HepG2 (cell line): ENCODE measurements around the gene JPH4. TPM values are rescaled to one million over a fixed set of nuclear protein-coding genes. Genes with fewer than 3 reads are reported as not detected.

Source experiments
- ATF1 ChIP-seq: IDR thresholded peaks from 2 replicates; pipeline ENCODE4 v1.6.1; 2016; ENCODE audit warnings: mild to moderate bottlenecking, control low read depth
- DRAP1 ChIP-seq: IDR thresholded peaks from 2 replicates; pipeline ENCODE4 v1.6.1; 2016; ENCODE audit warnings: missing genetic modification reagents, missing compliant biosample characterization
- ETV6 ChIP-seq: sonication (generic); formaldehyde crosslinking; conservative IDR thresholded peaks from 2 replicates; pipeline ENCODE4 v1.4.0; 2020; ENCODE audit warnings: missing genetic modification reagents
- GATAD2A ChIP-seq: IDR thresholded peaks from 2 replicates; pipeline ENCODE4 v1.6.1; 2016
- GLMP ChIP-seq: sonication (generic); formaldehyde crosslinking; IDR thresholded peaks from 2 replicates; pipeline ENCODE4 v1.9.0; 2021; ENCODE audit warnings: missing genetic modification reagents, mild to moderate bottlenecking, borderline replicate concordance
- HNF4G ChIP-seq, 2 experiments: sonication (generic) in 1 of 2; formaldehyde crosslinking in 1 of 2; IDR thresholded peaks; 2 replicates each; pipeline versions ENCODE4 v1.4.0 to v1.6.1; 2011 to 2020; ENCODE audit warnings: borderline replicate concordance in 2 of 2, low read depth in 2 of 2, mild to moderate bottlenecking in 2 of 2, low read length in 1 of 2, missing genetic modification reagents in 1 of 2, moderate library complexity in 1 of 2
- IRF2 ChIP-seq: IDR thresholded peaks from 2 replicates; pipeline ENCODE4 v1.6.1; 2018; ENCODE audit warnings: missing genetic modification reagents, missing compliant biosample characterization
- KDM5A ChIP-seq: fragments of 200-600 bp; sonication (generic); IDR thresholded peaks from 2 replicates; pipeline ENCODE4 v1.7.0; 2018; ENCODE audit warnings: antibody characterized with exemption, mild to moderate bottlenecking, low read length, borderline replicate concordance
- MED8 ChIP-seq: sonication (generic); formaldehyde crosslinking; IDR thresholded peaks from 2 replicates; pipeline ENCODE4 v1.8.1; 2023; ENCODE audit warnings: mild to moderate bottlenecking, missing genetic modification reagents; ENCODE audit not compliant: insufficient replicate concordance
- NCOR1 ChIP-seq: fragments of 200-600 bp; sonication (generic); IDR thresholded peaks from 2 replicates; pipeline ENCODE4 v1.7.0; 2017; ENCODE audit warnings: antibody characterized with exemption, low read length, borderline replicate concordance
- NFIB ChIP-seq: sonication (generic); formaldehyde crosslinking; IDR thresholded peaks from 2 replicates; pipeline ENCODE4 v1.9.0; 2021; ENCODE audit warnings: missing genetic modification reagents, mild to moderate bottlenecking, borderline replicate concordance
- RCOR2 ChIP-seq: IDR thresholded peaks from 2 replicates; pipeline ENCODE4 v1.6.1; 2016; ENCODE audit warnings: missing biosample characterization, missing genetic modification reagents
- SPEN ChIP-seq: sonication (generic); formaldehyde crosslinking; IDR thresholded peaks from 2 replicates; pipeline ENCODE4 v1.5.1; 2020; ENCODE audit warnings: low read depth, mild to moderate bottlenecking, missing genetic modification reagents
- SRSF9 ChIP-seq: fragments of 200-400 bp; formaldehyde crosslinking; IDR thresholded peaks from 2 replicates; pipeline ENCODE4 v1.6.1; 2018; ENCODE audit warnings: borderline replicate concordance, mild to moderate bottlenecking, low read depth, low read length; ENCODE audit not compliant: insufficient read depth, poor library complexity, severe bottlenecking
- YEATS2 ChIP-seq: sonication (generic); formaldehyde crosslinking; IDR thresholded peaks from 2 replicates; pipeline ENCODE4 v1.4.0; 2020; ENCODE audit warnings: missing genetic modification reagents, borderline replicate concordance
- ZNF12 ChIP-seq: sonication (generic); formaldehyde crosslinking; IDR thresholded peaks from 2 replicates; pipeline ENCODE4 v1.5.0; 2020; ENCODE audit warnings: missing genetic modification reagents
- ZNF205 ChIP-seq: IDR thresholded peaks from 2 replicates; pipeline ENCODE4 v1.6.1; 2018; ENCODE audit warnings: missing biosample characterization, missing genetic modification reagents
- ZNF251 ChIP-seq: sonication (generic); formaldehyde crosslinking; IDR thresholded peaks from 2 replicates; pipeline ENCODE4 v1.9.0; 2021; ENCODE audit warnings: mild to moderate bottlenecking, missing genetic modification reagents
- ZNF256 ChIP-seq: sonication (generic); formaldehyde crosslinking; conservative IDR thresholded peaks from 2 replicates; pipeline ENCODE4 v1.4.0; 2020; ENCODE audit warnings: missing genetic modification reagents
- ZNF512 ChIP-seq: sonication (generic); formaldehyde crosslinking; IDR thresholded peaks from 2 replicates; pipeline ENCODE4 v1.4.0; 2020; ENCODE audit warnings: mild to moderate bottlenecking, missing genetic modification reagents
- ZNF567 ChIP-seq: sonication (generic); formaldehyde crosslinking; IDR thresholded peaks from 2 replicates; pipeline ENCODE4 v1.8.1; 2023; ENCODE audit warnings: mild to moderate bottlenecking, missing genetic modification reagents, borderline replicate concordance
- ZNF616 ChIP-seq: sonication (generic); formaldehyde crosslinking; IDR thresholded peaks from 2 replicates; pipeline ENCODE4 v1.5.0; 2020; ENCODE audit warnings: low read depth, mild to moderate bottlenecking, missing genetic modification reagents
- polyA plus RNA-seq, 8 experiments: library from polyadenylated mRNA; depleted of rRNA in 3 of 8; stranded (reverse) in 7 of 8; unstranded in 1 of 8; fragments of >200 nt; fragmentation: Illumina TruSeq in 4 of 8; extraction: Trizol in 4 of 8; gene quantifications; 2 replicates each; pipeline versions ENCODE4 v1.2.1 to v1.2.3, GENCODE V29; 2011 to 2016; ENCODE audit warnings: low read depth in 4 of 8, missing spikeins in 1 of 8, mixed read lengths in 1 of 8; ENCODE audit not compliant: insufficient read depth in 1 of 8
- total RNA-seq, 5 experiments: library from RNA; depleted of rRNA; stranded (reverse); fragments of >200 nt; fragmentation: Illumina TruSeq; extraction: Trizol; gene quantifications; 2 replicates each; pipeline ENCODE4 v1.2.3, GENCODE V29; 2016; ENCODE audit warnings: low read depth in 1 of 5
- TF ChIP-seq, protein P1 (sequence below): sonication (generic); formaldehyde crosslinking; IDR thresholded peaks from 2 replicates; pipeline ENCODE4 v1.8.1; 2023; ENCODE audit warnings: mild to moderate bottlenecking, missing genetic modification reagents

The JPH4 gene
- total and polyA plus RNA-seq, 2 of the 13 experiments (the other 11 are each of a cell fraction or from before 2014, with no cell fraction given), result 0.08 to 0.22 TPM

DNA sequence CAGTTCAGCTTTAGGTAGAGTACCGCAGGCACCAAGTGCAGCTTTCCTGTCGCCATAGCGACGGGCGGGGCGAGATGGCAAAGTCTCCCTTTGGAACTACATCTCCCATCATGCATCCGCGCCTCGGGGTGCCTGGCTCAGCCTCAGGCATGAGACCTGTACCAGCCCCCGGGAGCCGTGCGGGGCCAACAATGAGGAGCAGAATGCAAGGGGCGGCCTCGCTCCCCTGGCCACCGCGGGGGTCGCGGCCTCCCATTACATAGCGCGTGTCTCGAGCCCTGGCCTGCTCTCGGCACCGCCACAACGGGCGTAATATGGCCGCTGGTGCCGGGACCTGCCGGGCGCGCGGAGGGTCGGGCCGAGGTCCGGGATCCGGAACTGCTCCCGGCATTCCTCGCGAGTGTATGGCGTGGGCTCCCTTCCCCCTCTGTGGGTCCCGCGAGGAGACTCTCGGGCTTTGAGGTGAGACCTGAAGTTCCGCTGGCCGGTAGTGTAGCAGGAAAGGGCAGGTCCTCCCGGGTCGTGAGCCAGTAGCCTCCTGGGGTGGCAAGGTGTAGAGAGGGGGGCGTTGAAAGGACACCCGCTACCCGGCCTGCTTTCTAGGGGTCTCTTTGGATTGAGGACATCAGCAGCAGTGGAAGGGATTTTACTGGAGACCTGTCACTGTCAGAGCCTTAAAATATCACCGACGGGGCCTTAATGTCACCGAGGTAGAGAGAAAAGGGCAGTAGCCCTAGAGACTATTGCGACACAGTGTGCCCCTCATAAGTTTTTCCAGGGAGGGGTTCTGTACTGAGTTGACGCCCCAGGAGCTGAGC, 22.5 kb downstream of the JPH4 start, which contains the start of gene THTPA (continued):
- TF ChIP-seq NCOR1 (peak; percentile 73; the same call in 1 of the 2 replicates), ZNF205 (CRISPR knock-in tag) (peak; percentile 96), ZNF512 (peak; percentile 87; the same call in 1 of the 2 replicates), ZNF616 (peak; percentile 95), NFIB (no peak), RCOR2 (CRISPR knock-in tag) (peak; percentile 77), ZNF256 (CRISPR knock-in tag) (peak; percentile 96; the same call in 1 of the 2 replicates), HNF4G (IDR thresholded peaks at IDR 0.05; ENCODE audit: borderline replicate concordance, low read depth, low read length) (no peak; the same call in 1 of the 2 replicates), HNF4G (CRISPR knock-in tag; IDR thresholded peaks at IDR 0.05; ENCODE audit: borderline replicate concordance, low read depth) (peak; percentile 94), GATAD2A (CRISPR knock-in tag) (peak; percentile 94), ZNF251 (peak; percentile 87; the same call in 1 of the 2 replicates), YEATS2 (peak; percentile 99), KDM5A (peak; percentile 95), IRF2 (CRISPR knock-in tag) (peak; percentile 95), GLMP (CRISPR knock-in tag) (peak; percentile 81; the same call in 1 of the 2 replicates), DRAP1 (CRISPR knock-in tag) (peak; percentile 85), MED8 (CRISPR knock-in tag) (peak; percentile 82), SRSF9 (no peak), ETV6 (CRISPR knock-in tag) (peak; percentile 99), ZNF12 (CRISPR knock-in tag) (peak; percentile 81), ATF1 (CRISPR knock-in tag) (no peak), ZNF567 (CRISPR knock-in tag) (peak; percentile 99), SPEN (CRISPR knock-in tag) (peak; percentile 96)
- TF ChIP-seq, protein P1, sequence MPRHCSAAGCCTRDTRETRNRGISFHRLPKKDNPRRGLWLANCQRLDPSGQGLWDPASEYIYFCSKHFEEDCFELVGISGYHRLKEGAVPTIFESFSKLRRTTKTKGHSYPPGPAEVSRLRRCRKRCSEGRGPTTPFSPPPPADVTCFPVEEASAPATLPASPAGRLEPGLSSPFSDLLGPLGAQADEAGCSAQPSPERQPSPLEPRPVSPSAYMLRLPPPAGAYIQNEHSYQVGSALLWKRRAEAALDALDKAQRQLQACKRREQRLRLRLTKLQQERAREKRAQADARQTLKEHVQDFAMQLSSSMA (CRISPR knock-in tag), result peak; percentile 97
